Activated naive CD8-positive, alpha-beta T cell treated with anti-CD3 and anti-CD28 coated beads, Interleukin-2, amount 50 U/mL, for 16 hours (primary cell): ENCODE results near the gene NR2E1.

Experiments used
- DNase-seq: peaks from one replicate; pipeline ENCODE4 v3.0.0-alpha.2; 2020; ENCODE audit warnings: low read depth, low spot score

Gene NR2E1

DNA sequence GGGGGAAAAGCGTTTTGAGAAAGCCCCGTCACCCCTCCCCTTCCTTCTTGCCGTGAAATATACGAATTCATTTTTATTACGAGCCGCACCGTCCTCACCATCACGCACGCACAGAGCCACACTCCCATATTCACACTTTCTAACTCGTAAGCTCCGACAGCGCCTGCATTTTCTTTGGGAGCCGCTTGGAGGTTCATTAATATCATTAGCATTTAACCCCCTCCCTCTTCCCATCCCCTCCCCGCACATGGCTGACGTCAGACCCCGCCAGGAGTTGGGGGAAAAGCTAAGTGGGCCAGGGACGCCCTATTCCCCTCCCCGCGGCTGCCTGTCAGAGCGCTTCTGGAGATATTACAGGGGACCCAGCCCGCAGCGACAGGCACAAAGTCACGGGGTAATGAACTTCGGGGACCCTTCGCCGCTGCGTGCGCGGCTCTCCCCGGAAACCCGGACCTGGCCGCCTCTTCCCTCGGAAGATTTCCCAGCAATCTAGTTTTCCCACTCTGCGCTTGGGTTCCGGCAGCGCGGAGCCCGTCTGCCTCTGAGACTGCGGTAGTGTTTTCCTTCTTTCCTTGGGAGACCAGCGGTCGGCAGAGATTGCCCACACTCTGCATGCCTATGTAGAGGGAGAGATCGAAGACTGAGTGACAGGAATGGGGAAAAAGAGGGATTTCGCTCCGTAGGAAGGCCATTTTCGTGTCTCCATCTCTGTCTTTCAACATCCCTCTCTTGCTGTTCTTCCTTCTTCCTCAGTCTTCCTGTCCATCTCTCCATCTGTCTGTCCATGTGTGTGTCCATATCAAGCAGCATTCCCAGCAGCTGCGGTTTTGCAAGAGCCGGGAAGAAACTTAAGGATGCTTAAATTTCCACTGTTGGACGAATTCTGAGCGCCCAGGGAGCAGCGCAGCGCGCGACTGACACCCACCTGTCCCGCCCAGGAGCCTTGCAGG is at the start of gene NR2E1:
NR2E1 (plus strand) TSS at position 309 of the 950 bp plus-strand sequence. CDS start 744 bp downstream, outside the sequence.
- DNase-seq = no peak

DNA sequence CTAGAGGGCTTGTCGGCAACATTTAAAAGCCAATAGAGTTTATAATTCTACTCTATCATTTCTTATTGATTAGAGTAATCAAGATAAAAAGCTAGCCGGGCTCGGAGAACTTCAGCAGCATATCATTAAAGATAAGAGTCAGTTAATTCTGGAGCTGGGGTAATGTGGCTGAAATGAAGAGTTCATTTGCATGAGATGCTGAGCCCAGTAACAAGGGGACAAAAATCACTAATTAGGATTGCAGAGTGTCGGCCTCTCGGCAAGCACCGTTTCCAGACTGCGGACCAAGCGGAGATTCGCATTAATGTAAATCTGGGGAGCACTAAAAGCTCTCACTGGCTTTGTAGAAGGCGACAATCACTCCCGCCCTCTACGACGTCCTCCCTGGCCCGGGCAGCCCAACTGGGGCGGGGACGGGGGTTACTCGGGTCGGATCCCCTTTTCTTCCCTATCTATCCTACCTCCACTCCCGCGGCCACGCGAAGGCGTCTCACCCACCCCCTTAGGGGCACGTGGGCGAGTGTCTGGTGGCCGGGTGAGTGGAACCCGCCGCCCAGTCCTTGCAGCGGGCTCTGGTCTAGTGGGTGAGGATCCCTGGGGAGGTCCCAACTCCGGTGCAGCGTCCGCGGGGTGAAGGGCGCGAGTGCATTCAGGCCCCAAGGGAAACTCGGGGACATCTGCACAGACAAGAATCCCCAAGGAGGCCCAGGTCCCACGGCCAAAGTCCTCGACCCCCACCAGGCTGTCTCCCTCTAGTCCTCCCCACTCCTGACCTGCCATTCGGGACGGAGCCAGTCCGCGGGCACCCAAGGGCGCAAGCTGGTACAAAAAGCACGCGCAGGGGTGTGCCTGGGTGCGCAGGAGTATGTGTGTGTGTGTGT is 49.0 kb upstream of the NR2E1 start:
- no peak for DNase-seq

DNA sequence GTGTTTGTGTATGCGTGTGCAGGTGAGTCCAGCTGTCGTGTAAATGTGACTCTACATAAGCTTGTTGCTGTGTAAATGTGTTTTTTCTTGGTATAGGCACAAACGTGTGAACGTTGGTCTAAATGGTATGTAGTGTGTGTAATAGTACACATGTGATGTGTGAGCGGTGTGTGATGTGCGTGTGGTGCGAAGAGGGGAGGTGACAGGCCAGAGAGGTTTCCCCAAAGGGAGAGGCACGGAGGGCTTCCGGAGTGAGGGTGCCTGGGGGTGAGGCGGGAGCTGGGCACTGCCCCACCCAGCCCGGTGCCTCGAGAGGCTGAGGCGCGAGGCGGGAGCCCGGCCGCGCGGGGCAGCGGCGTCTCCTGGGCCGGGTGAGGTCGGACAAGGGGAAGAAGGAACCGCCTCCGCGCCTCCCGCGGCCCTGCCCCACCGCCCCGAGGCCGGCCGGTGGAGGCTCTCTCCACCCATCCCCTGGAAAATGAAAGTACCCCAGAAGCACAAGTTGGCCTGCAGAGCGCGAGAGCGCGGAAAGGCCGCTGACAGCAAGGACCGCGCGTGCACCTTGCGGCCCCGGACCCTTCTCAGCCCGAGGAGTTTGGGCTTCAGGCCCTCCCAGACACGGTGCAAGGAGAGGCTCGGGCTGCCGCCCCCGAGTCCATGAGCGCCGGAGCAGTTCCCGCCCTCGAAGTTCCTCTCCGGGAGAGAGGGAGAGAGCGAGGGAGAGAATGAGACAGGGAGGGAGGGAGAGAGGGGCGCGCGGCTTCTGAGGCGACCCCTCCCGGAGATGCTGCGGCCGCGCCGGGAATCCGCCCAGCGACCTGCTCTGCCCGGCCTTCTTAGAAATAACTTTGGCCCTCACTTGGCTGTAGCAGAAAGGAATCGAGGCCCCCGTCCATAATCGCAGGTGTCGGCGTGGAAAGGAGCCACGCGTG is 48.1 kb upstream of the NR2E1 start:
- DNase-seq = no peak

DNA sequence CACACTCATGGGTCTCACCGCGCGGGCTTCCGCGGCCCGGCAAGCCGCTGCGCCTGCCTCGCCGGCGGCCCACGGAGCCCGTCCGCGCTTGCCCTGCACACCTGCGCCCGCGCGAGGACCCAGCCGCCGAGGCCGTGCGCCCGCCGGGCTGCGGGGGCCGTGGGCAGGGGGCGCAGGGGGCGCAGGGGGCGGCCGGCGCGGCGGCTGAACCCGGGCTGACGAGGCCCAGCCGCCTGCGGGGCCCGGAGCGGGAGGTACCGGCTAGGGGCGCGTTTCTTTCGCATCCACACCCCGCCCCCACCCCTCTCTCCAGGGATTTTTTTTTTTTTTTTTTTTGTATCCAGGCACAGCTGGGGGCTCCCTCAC is 47.5 kb upstream of the NR2E1 start:
- DNase-seq = no peak

DNA sequence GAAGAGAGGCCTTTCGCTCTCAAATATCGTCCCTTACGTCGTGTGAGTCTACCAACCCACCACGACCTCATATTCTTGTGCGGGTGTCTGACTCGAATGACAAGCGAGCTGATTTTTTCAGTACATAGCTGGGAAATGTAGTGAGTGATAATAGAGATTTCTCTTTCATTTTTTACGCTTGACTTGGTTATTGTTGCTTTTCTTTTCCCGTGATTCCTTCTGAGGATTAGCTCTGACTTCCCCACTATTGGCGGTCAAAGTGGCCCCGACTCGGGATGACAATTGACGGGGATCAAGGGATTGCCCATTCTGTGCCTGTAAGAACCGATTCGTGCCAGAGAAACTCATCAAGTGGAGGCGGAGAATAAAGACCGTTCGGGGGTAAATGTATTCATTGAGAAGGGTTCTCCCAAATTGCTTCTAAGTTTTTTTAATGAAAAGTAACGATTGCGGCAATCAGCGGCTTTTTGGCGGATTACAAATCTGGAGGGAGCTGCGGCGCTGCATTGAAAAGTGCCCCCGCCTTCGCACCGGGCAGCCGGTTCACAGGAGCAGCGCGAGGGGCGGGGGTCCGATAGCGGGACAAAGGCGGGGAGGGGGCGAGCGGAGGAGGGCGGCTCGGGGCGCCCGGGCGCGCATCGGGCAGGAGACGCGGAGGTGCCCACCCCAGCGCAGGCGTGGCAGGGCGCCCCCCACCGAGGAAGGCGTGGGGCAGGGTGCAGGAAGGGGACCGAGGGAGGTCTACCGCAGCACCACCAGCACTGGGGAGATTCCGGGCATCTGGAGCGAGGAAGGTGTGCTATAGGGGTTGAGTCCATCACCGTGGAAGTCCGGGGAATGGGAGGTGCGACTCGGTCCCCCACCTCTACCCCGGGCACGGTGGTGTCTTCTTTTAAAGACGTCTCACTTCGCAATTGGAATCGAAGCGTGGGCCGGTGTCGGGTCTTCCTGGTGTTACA is 46.7 kb upstream of the NR2E1 start:
- DNase-seq = no peak

DNA sequence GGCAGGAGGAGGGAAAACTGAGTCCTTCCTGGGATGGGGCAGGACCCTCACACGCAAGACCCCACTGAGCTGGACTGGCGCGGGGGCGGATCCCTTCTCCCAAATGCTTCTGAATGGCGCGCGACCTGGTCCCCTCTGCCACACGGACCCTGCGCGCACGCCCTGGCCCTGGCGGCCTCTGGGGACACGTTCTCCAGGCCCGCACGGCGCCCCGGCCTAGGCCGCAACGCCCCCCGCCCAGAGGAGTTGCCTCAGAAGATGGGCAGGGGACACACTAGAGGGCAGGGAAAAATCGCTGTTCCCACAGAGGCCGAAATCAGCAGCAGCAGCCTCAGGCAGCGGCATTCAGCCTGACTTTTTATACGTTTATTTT is 46.1 kb upstream of the NR2E1 start:
- no peak for DNase-seq

DNA sequence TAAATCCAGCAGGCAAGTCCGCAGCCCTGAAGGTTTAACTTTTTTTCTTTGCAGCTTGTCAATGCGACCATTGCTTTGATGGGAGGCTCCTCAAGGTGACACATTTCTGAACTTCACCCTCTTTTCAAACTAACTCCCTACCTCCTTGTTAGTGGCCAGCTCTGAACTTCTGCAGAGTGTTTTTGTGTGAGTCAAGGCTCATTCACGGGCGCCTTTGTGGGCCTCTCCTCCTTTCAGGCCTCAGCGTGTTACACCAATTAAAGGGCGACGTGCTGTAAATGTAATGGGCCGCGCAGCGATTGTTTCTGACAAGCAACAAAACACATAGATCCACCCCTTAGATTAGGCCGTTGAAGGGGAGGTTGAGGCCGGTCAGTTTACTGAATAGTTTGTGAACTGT is 45.5 kb upstream of the NR2E1 start:
- DNase-seq = no peak

DNA sequence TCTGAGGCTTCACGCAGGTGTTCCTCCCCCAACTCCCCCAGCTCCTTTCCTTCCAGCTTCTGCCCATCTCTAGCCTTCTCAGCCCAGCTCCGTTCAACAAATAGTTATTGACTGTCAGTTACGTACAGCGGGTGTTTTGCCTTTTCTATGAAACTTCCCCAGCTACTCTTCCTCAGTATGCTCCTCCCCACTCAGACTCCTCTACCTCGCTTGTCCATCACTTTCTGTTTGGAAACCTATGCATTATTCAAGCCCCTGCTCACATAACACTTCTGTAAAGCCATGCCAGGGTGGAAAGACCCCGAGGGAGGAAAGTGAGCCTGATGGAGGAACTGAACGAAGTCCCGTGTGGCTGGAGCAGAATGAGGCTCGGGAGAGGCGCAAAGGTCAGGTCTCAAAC is 44.2 kb upstream of the NR2E1 start:
- DNase-seq = no peak

DNA sequence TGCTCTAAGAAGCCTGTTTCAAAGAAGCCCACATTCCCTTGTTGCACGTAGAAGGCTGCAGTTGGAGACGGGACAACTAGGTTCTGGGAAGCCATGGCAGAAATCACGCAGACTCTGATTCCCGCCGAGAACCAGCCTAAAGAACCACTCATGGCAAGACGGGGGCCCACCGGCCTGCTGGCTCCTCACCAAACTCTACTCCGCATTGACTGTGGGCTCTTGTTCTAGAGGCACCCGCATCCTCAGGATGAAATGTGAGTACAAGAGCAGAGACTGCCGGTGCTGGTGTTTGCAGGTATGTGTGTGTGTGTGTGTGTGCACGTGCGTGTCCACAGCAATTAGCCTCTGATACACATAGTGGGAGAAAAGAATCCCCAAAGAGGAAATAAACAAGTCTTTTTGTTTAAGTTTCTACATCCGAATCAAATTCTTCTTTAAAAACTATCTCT is 42.3 kb upstream of the NR2E1 start:
- no peak for DNase-seq

DNA sequence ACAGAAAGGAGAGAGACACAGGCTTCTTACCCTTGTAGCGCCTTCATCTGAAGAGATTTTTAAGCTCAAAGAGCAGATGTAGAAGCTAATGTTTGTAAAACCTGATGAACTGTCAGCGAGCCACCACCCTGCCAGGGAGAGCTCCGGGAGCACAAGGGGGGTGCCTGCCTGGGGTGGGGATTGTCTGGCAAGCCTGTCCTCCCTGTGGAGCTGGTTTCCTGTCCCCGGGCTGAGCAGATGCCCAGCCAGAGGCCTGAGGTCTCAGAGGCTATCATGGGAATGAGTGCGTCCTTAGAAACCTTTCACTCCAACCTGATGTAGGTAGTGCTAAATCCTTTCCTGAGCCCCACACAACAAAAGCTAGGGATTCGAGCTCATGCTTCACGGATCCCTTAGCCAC is 41.9 kb upstream of the NR2E1 start:
- no peak for DNase-seq

DNA sequence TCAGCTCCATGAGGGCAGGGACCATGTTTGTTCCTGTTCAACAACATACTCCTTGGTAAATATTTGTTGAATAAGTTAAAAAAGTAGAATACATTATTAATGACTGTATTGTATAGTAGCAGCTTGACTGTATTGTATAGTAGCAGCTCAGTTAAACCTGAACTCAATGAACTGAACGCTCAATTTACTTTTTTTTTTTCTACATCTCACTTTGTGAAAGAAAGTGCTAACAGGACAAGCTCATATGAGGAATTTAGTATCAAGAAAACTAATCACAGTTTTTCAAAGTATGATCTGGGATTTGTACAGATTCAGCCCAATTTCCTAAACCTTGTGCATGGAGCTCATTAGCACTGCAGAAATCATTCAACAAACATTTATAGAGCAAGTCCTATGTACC is 38.8 kb upstream of the NR2E1 start:
- DNase-seq = no peak

DNA sequence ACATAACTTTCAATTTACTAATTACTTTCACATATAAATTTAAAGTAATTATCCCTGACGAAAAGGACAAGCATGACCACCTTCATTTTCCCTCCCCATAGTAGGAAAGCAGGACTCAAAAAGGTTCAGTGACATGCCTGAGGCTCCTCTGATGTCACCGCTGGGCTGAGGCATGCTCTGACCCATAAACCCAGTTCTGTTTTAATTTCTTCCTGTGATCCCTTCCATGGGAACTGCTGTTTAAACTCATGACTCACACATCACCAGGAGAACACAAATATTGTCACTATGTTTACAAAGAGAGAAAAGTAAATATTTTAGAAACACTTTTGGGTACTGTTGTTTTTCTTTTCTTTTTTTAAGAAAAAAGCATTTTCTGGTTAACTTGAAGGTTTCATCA is 38.0 kb upstream of the NR2E1 start:
- DNase-seq = no peak

DNA sequence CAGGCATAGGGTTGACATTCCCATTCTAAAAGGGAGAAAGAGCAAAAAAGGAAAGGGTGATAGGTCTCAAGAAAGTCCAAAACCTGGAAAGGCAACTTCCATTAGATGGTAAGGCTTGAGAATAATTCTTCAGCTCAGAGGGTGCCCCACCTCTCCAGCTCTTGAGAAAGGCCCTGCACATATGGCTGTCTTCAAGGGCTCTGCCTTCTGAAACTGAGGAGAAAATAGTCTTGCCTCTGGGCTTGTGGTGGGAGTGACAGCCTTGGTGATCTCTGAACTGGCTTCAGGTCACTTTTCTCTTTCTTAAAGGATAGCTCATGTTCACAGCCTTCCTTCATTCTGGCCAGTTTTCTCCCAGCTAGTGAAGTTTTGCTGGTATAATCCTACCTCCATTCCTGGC is 35.6 kb upstream of the NR2E1 start:
- DNase-seq = no peak

DNA sequence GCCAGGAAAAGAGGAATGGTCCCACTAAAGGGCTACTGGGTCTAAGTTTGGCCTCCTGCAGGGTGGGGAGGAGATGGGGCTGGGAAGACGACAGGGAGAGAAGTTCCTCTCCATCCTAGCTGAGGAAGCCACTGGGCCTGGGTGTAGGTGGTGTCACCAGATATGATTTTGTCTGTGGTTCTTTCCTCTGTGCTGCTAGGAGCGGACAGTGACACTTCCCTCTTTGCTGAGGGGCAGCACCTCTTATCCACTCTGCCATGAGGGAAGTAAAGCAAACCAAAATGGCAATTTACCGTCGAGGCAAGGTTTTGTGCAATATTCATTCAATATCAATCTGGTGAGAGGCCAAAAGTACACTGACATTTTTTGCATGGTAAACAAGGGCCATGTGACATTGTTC is 33.0 kb upstream of the NR2E1 start:
- no peak for DNase-seq

DNA sequence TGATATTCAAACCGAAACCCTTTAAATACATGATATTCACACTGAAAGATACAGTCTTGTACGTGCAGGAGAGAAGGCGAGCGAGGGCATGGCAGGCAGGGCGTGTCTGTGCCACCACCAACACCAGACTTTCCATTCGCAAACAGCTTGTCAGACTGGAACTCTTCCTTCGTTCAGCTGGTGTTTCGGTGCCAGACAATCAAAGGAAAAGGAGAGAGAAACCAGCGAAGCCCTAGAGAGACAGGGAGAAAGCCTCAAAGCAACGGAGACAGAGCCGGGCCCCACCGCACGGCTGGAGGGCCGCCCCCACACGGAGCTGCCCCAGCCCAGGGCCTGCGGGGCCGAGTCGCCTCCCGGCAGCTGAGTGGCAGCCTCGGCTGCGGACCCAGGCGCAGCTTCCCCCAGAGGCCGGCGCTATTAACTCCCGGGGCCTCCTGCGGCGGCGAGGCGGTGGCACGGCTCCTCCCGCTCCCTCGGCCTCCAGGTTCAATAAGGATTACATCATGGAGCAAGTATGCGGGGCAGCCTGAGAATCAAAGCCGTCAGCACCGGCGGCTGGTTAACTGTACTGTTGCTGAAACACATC is 32.1 kb upstream of the NR2E1 start:
- no peak for DNase-seq

DNA sequence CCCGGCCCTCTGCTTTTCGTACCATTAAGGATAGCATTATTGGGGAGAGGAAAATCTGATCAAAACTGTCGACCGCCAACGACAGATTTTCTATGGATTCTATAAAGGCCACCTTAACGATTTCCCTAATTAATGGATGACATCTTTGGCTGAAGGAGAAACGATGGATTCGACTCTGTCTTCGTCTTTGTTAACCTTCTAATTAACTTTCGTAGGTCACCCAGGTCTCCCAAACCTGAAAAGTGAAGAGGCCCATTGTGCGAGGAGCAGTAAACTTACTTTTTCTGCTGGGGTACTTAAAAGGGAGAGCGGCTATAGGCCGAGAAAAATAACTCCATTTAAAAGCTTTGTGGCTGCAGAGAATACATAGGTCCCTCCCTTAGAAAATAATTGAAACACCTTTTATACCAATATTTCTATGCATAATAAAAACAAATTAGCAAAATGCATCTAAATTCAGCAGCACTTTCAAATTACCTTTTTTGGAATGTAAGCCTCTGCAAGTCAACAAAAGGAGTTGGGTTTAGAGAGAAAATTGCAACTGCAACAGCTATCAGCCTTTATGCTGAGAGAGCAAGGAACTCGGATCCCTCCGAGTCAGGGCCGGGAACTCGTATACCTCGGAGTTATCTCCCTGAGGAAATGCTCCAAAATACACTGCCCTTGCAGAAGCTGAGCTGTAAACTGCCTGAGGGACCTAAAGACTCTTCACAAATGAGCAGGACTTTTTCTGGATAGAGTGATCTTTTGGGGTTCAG is 31.4 kb upstream of the NR2E1 start:
- DNase-seq = no peak

DNA sequence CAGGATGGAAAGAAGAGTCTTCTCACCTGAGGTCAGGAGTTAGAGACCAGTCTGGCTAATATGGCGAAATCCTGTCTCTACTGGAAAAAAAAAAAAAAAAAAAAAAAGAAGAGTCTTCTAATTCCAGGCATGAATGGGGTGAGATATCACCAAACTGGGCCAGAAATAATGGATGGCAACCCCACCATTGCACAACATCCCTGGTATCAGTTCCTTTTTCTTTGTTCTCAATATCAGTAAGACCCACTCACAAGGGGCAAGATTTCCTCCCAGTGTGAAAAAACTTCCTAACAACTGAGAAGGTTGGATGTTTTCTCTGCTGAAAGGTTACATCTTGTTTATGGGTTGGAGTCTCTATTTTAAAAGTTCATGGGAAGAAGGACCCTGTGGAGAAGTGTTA is 23.6 kb upstream of the NR2E1 start:
- no peak for DNase-seq

DNA sequence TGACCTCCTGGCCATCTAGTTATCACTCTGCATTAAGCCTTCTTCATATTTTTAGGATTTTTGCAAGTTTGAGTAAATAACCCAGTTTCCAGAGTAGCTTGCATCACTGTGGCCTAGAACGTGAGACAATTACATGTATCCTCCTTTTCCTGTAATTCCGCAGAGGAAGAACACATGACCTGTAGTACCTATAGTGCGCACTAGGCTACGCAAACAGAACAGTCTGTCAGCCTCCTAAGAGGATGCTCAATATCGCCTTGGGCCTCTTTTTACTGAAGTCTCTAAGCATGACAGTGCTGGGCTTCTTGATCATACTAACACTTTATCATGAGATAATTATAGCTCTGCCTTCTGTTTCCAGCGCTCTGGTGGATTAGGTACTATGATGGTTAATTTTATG is 20.2 kb upstream of the NR2E1 start:
- DNase-seq = no peak

DNA sequence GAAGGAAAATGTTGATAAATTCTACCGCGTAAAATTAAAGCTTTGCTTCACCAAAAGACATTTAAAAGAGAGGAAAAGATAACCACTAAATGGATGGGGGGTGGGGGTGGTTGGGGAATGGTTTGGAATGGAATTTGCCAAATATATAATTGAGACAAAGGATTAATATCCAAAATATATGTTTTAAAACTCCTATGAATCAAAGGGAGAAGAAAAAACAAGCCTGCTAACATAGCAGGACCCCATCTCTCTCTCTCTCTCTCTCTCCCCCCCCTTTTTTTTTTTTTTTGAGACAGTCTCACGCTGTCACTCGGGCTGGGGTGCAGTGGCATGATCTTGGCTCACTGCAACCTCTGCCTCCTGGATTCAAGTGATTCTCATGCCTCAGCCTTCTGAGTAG is 13.4 kb upstream of the NR2E1 start:
- no peak for DNase-seq
